Stomach smooth muscle (tissue), 2 donors: ENCODE measurements around the gene SHISA9.
"Not testable (repeated sequence)": the region's sequence is repeated elsewhere in the genome, so short reads cannot be mapped to it uniquely, and the experiment has no call there.

Experiments
- H3K27ac ChIP-seq: one replicate; pipeline ENCODE4 v1.7.0; 2013; ENCODE audit warnings: mild to moderate bottlenecking, low read length, inconsistent platforms
- H3K27me3 ChIP-seq, 2 donors: one replicate each; pipeline ENCODE4 v1.7.0; 2013; ENCODE audit warnings: low read length in 2 of 2; ENCODE audit not compliant: insufficient read depth in 2 of 2, control insufficient read depth in 1 of 2
- H3K36me3 ChIP-seq, 2 donors: one replicate each; pipeline ENCODE4 v1.7.0; 2013; ENCODE audit warnings: low read length in 2 of 2; ENCODE audit not compliant: control insufficient read depth in 2 of 2, insufficient read depth in 2 of 2
- H3K4me1 ChIP-seq: one replicate; pipeline ENCODE4 v1.7.0; 2013; ENCODE audit warnings: low read length; ENCODE audit not compliant: control insufficient read depth, insufficient read depth
- H3K4me3 ChIP-seq, 2 donors: one replicate each; pipeline ENCODE4 v1.7.0; 2013; ENCODE audit warnings: low read length in 2 of 2
- H3K9ac ChIP-seq, 2 donors: one replicate each; pipeline ENCODE4 v1.7.0; 2013; ENCODE audit warnings: low read length in 2 of 2, mild to moderate bottlenecking in 1 of 2
- H3K9me3 ChIP-seq, 2 donors: one replicate each; pipeline ENCODE4 v1.7.0; 2013; ENCODE audit warnings: low read length in 2 of 2; ENCODE audit not compliant: control insufficient read depth in 2 of 2
- donor health status: healthy.
- donor health status: Pancreatic carcinoma.

SHISA9 gene

GRCh38 chr16:12901597-12902461 is at the start of gene SHISA9:
TSS of gene SHISA9 (plus strand) at chr16:12901598.
- Histone ChIP-seq H3K9me3 (no peaks in the 10 kb centered on the region), H3K4me3 (peak within 1 kb of the TSS; percentile 49 to 52), H3K9ac (no peak within 1 kb of the TSS), H3K27me3 (peaks cover 41 to 49% of the 10 kb centered on the region in 2 donors), H3K36me3 (no peaks in the 10 kb centered on the region), H3K27ac (no peak within 1 kb of the TSS), H3K4me1 (peaks cover 21% of the 10 kb centered on the region)

- Histone ChIP-seq H3K27ac (no peak overlapping the region), H3K4me1 (no peaks in the 10 kb centered on the region), H3K27me3 (no peaks in the 10 kb centered on the region), H3K9me3 (no peaks in the 10 kb centered on the region), H3K36me3 (no peaks in the 10 kb centered on the region), H3K4me3 (no peak overlapping the region), H3K9ac (no peak overlapping the region)
Measured at GRCh38 chr16:12853972-12854371, 47.4 kb upstream of the SHISA9 start.

GRCh38 chr16:12857435-12857834 is 44.0 kb upstream of the SHISA9 start:
- not testable (repeated sequence) for H3K27ac ChIP-seq, H3K36me3 ChIP-seq, H3K9ac ChIP-seq, H3K27me3 ChIP-seq, H3K9me3 ChIP-seq, H3K4me1 ChIP-seq, H3K4me3 ChIP-seq

- no peaks in the 10 kb centered on the region for H3K27me3 ChIP-seq
- no peak overlapping the region for H3K27ac ChIP-seq
- H3K9me3 ChIP-seq = no peaks in the 10 kb centered on the region
- no peak overlapping the region for H3K9ac ChIP-seq
- no peaks in the 10 kb centered on the region for H3K4me1 ChIP-seq
- H3K4me3 ChIP-seq = no peak overlapping the region
- H3K36me3 ChIP-seq = no peaks in the 10 kb centered on the region
Measured at GRCh38 chr16:12862327-12862726, 39.1 kb upstream of the SHISA9 start.

- Histone ChIP-seq H3K27ac (no peak overlapping the region), H3K9ac (no peak overlapping the region), H3K36me3 (no peaks in the 10 kb centered on the region), H3K27me3 (no peaks in the 10 kb centered on the region), H3K9me3 (no peaks in the 10 kb centered on the region), H3K4me1 (no peaks in the 10 kb centered on the region), H3K4me3 (no peak overlapping the region)
Measured at GRCh38 chr16:12862941-12863340, 38.5 kb upstream of the SHISA9 start.

GRCh38 chr16:12866981-12867551 is 34.3 kb upstream of the SHISA9 start:
- Histone ChIP-seq H3K36me3 (no peaks in the 10 kb centered on the region), H3K9me3 (peaks cover 4 to 6% of the 10 kb centered on the region in 2 donors), H3K9ac (no peak overlapping the region), H3K4me3 (no peak overlapping the region), H3K27ac (no peak overlapping the region), H3K27me3 (no peaks in the 10 kb centered on the region), H3K4me1 (no peaks in the 10 kb centered on the region)

GRCh38 chr16:12868169-12868568 is 33.2 kb upstream of the SHISA9 start:
- H3K4me1 ChIP-seq = no peaks in the 10 kb centered on the region
- no peaks in the 10 kb centered on the region for H3K27me3 ChIP-seq
- H3K9me3 ChIP-seq = peaks cover 4 to 6% of the 10 kb centered on the region in 2 donors
- H3K36me3 ChIP-seq = no peaks in the 10 kb centered on the region
- H3K4me3 ChIP-seq = no peak overlapping the region
- H3K27ac ChIP-seq = no peak overlapping the region
- no peak overlapping the region for H3K9ac ChIP-seq

- Histone ChIP-seq H3K9me3 (peaks cover 4 to 6% of the 10 kb centered on the region in 2 donors), H3K4me3 (no peak overlapping the region), H3K27me3 (no peaks in the 10 kb centered on the region), H3K36me3 (no peaks in the 10 kb centered on the region), H3K9ac (no peak overlapping the region), H3K27ac (no peak overlapping the region), H3K4me1 (no peaks in the 10 kb centered on the region)
Measured at GRCh38 chr16:12868788-12869187, 32.6 kb upstream of the SHISA9 start.

- no peak overlapping the region for H3K4me3 ChIP-seq
- no peak overlapping the region for H3K9ac ChIP-seq
Measured at GRCh38 chr16:12869698-12870427, 31.5 kb upstream of the SHISA9 start.

GRCh38 chr16:12871784-12872183 is 29.6 kb upstream of the SHISA9 start:
- Histone ChIP-seq H3K4me3 (no peak overlapping the region), H3K9me3 (peaks cover 4 to 6% of the 10 kb centered on the region in 2 donors), H3K36me3 (no peaks in the 10 kb centered on the region), H3K4me1 (no peaks in the 10 kb centered on the region), H3K27me3 (no peaks in the 10 kb centered on the region), H3K27ac (no peak overlapping the region), H3K9ac (no peak overlapping the region)

More at GRCh38 chr16:12869698-12870427, 31.5 kb upstream of the SHISA9 start:
- no peaks in the 10 kb centered on the region for H3K27me3 ChIP-seq
- H3K4me1 ChIP-seq = no peaks in the 10 kb centered on the region
- peaks cover 4 to 6% of the 10 kb centered on the region in 2 donors for H3K9me3 ChIP-seq
- no peaks in the 10 kb centered on the region for H3K36me3 ChIP-seq
- H3K27ac ChIP-seq = no peak overlapping the region
